ENCODE data around the gene ARHGAP26. TPM values are rescaled to one million over a fixed set of nuclear protein-coding genes. Genes with fewer than 3 reads are reported as not detected.

The ARHGAP26 gene
- total RNA-seq, 1 experiment from 2014 or later = 79.8 TPM

DNA sequence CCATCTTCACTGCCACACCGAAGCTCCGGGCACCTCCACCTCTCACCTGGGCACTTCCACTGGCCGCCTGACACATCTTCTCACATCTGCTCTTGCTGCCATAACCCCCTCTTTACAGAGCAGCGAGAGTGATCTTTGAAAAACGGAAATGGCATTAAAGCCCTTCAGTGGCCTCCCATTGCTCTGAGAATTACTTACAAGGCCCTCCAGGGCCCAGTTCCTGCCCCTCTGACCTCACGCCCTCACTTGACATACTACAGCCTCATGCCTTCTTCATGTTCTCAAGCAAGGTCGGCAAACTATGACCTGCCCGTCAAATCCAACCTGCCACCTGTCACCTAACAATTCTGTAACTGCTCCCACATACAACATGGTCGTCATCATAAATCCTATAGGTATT, 446.0 kb downstream of the ARHGAP26 start:
- Mint-ChIP-seq H3K4me3 (ENCODE audit: unreplicated experiment) (no peak overlapping the region), H3K27ac (ENCODE audit: unreplicated experiment) (peak overlapping the region; percentile 39), H3K4me1 (ENCODE audit: low read depth, unreplicated experiment) (peaks cover 19% of the 10 kb centered on the region), H3K27me3 (ENCODE audit: insufficient read depth, unreplicated experiment) (no peaks in the 10 kb centered on the region), H3K36me3 (ENCODE audit: insufficient read depth, unreplicated experiment) (peaks cover 43% of the 10 kb centered on the region), H3K9me3 (ENCODE audit: unreplicated experiment) (no peaks in the 10 kb centered on the region)
- Histone ChIP-seq H3K36me3 (ENCODE audit: control insufficient read depth, insufficient read depth, low read length) (peaks cover 1% of the 10 kb centered on the region), H3K4me3 (ENCODE audit: low read depth, low read length) (no peak overlapping the region), H3K27me3 (replicated peaks; ENCODE audit: control insufficient read depth, insufficient read depth, low read length) (no peaks in the 10 kb centered on the region), H3K4me1 (peaks cover 27% of the 10 kb centered on the region), H3K9me3 (no peaks in the 10 kb centered on the region)
- TF ChIP-seq, protein P1, sequence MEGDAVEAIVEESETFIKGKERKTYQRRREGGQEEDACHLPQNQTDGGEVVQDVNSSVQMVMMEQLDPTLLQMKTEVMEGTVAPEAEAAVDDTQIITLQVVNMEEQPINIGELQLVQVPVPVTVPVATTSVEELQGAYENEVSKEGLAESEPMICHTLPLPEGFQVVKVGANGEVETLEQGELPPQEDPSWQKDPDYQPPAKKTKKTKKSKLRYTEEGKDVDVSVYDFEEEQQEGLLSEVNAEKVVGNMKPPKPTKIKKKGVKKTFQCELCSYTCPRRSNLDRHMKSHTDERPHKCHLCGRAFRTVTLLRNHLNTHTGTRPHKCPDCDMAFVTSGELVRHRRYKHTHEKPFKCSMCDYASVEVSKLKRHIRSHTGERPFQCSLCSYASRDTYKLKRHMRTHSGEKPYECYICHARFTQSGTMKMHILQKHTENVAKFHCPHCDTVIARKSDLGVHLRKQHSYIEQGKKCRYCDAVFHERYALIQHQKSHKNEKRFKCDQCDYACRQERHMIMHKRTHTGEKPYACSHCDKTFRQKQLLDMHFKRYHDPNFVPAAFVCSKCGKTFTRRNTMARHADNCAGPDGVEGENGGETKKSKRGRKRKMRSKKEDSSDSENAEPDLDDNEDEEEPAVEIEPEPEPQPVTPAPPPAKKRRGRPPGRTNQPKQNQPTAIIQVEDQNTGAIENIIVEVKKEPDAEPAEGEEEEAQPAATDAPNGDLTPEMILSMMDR (IDR thresholded peaks at IDR 0.05; ENCODE audit: insufficient read depth in 1 of 2, low read depth in 1 of 2, low read length in 1 of 2, severe bottlenecking in 1 of 2, unreplicated experiment in 1 of 2) = no peak
- DNase-seq = no peak
- ChIA-PET POLR2A (no interaction called here), CTCF (interaction anchor here (1.4 kb wide), 1 partner anchor 80 kb away, joined by 4 read pairs; no protein-coding TSS in a partner anchor)
- intact Hi-C loops (cut with micrococcal nuclease; ENCODE audit: unreplicated experiment) = loop anchor here (2.0 kb wide), 1 partner anchor 49 kb away; no protein-coding TSS in a partner anchor
- no TSS peak for BruUV-seq (replicated peaks)

DNA sequence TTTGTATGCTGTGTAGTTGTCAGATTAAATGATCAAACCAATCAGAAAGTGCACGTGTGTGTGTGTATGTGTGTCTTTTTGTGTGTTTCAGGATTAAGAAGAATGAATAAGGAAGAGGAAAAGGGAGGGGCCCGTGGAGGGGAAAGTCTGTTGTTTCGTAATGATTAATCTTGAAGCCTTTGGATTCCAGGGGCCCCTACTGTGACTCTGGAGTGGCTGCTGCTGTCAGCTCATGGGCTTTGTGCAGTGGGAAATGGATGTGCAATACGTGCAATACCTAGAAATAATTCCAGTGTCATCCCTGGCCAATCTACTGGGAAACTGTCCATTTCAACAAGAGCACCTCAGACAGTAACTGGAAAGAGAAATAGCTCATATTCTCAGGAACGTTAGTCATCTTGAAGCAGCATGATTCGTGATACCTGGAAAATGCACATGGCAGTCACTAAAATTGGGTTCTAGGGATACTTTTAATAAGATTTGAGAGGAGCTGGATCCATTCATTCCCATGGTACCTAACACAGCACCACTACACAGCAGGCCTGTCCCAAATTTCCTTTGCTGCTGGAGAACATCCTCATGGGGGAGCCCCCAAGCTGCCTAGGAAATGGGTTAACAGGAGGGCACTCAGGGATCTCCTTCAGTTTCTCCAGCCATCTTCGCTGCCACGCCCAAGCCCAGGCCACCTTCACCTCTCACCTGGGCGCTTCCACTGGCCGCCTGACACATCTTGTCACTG, 447.1 kb downstream of the ARHGAP26 start:
- H3K27me3 Mint-ChIP-seq (ENCODE audit: insufficient read depth, unreplicated experiment) = no peaks in the 10 kb centered on the region
- no peaks in the 10 kb centered on the region for H3K9me3 Mint-ChIP-seq (ENCODE audit: unreplicated experiment)
- intact Hi-C loops (cut with micrococcal nuclease; ENCODE audit: unreplicated experiment) = loop anchor here (1.0 to 2.0 kb wide), 2 partner anchors 50 to 751 kb away; no protein-coding TSS in a partner anchor
- TF ChIP-seq, protein P1 (IDR thresholded peaks at IDR 0.05; ENCODE audit: insufficient read depth in 1 of 2, low read depth in 1 of 2, low read length in 1 of 2, severe bottlenecking in 1 of 2, unreplicated experiment in 1 of 2) = no peak
- Histone ChIP-seq H3K4me1 (peaks cover 27% of the 10 kb centered on the region), H3K27me3 (replicated peaks; ENCODE audit: control insufficient read depth, insufficient read depth, low read length) (no peaks in the 10 kb centered on the region), H3K9me3 (no peaks in the 10 kb centered on the region), H3K4me3 (ENCODE audit: low read depth, low read length) (no peak overlapping the region), H3K36me3 (ENCODE audit: control insufficient read depth, insufficient read depth, low read length) (peaks cover 1% of the 10 kb centered on the region)
- no peak overlapping the region for H3K4me3 Mint-ChIP-seq (ENCODE audit: unreplicated experiment)
- peaks cover 37% of the 10 kb centered on the region for H3K36me3 Mint-ChIP-seq (ENCODE audit: insufficient read depth, unreplicated experiment)
- H3K4me1 Mint-ChIP-seq (ENCODE audit: low read depth, unreplicated experiment) = peaks cover 19% of the 10 kb centered on the region
- BruUV-seq (replicated peaks) = no TSS peak
- POLR2A ChIA-PET = no interaction called here
- peak overlapping the region; percentile 14 for H3K27ac Mint-ChIP-seq (ENCODE audit: unreplicated experiment)
- DNase-seq = peak; percentile 53 to 57
- CTCF ChIA-PET = interaction anchor here (0.8 to 1.4 kb wide), 2 partner anchors 81 to 181 kb away, joined by 4 to 7 read pairs; no protein-coding TSS in a partner anchor

DNA sequence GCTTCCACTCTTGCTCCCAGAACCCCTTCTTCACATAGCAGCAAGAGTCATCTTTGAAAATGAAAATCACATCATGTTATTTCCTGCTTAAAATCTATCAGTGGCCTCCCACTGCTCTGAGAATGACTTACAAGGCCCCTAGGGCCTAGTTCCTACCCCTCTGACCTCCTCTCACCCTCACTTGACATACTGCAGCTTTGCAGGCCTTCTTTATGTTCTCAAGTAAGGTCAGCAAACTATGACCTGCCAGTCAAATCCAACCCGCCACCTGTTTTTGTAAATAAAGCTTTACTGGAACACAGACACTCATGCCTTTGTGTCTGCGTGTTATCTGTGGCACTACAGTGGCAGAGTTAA, 447.6 kb downstream of the ARHGAP26 start:
- ChIA-PET POLR2A (no interaction called here), CTCF (interaction anchor here (1.4 kb wide), 1 partner anchor 82 kb away, joined by 4 read pairs; no protein-coding TSS in a partner anchor)
- intact Hi-C loops (cut with micrococcal nuclease; ENCODE audit: unreplicated experiment) = loop anchor here (1.0 to 2.0 kb wide), 2 partner anchors 51 to 751 kb away; no protein-coding TSS in a partner anchor
- no peak overlapping the region for H3K4me3 Mint-ChIP-seq (ENCODE audit: unreplicated experiment)
- Histone ChIP-seq H3K9me3 (no peaks in the 10 kb centered on the region), H3K4me3 (ENCODE audit: low read depth, low read length) (no peak overlapping the region), H3K4me1 (peaks cover 27% of the 10 kb centered on the region), H3K36me3 (ENCODE audit: control insufficient read depth, insufficient read depth, low read length) (peaks cover 1% of the 10 kb centered on the region), H3K27me3 (replicated peaks; ENCODE audit: control insufficient read depth, insufficient read depth, low read length) (no peaks in the 10 kb centered on the region)
- no TSS peak for BruUV-seq (replicated peaks)
- TF ChIP-seq, protein P1 (IDR thresholded peaks at IDR 0.05; ENCODE audit: insufficient read depth in 1 of 2, low read depth in 1 of 2, low read length in 1 of 2, severe bottlenecking in 1 of 2, unreplicated experiment in 1 of 2) = no peak
- no peak for DNase-seq
- H3K27ac Mint-ChIP-seq (ENCODE audit: unreplicated experiment) = peak overlapping the region; percentile 14
- no peaks in the 10 kb centered on the region for H3K9me3 Mint-ChIP-seq (ENCODE audit: unreplicated experiment)
- H3K36me3 Mint-ChIP-seq (ENCODE audit: insufficient read depth, unreplicated experiment) = peaks cover 35% of the 10 kb centered on the region
- H3K27me3 Mint-ChIP-seq (ENCODE audit: insufficient read depth, unreplicated experiment) = no peaks in the 10 kb centered on the region
- peaks cover 19% of the 10 kb centered on the region for H3K4me1 Mint-ChIP-seq (ENCODE audit: low read depth, unreplicated experiment)
